Activated naive CD8-positive, alpha-beta T cell treated with anti-CD3 and anti-CD28 coated beads for 36 hours (primary cell): ENCODE results near the gene LRRC30. TPM values are rescaled to one million over a fixed set of nuclear protein-coding genes. Genes with fewer than 3 reads are reported as not detected.
"Not testable (repeated sequence)": the region's sequence is repeated elsewhere in the genome, so short reads cannot be mapped to it uniquely, and the experiment has no call there.

Source experiments
- DNase-seq: peaks from one replicate; pipeline ENCODE4 v3.0.0; 2021
- H3K27ac Mint-ChIP-seq: one replicate; pipeline ENCODE4 v1.8.0; 2022; ENCODE audit warnings: mild to moderate bottlenecking, moderate library complexity, mixed read lengths
- H3K27me3 Mint-ChIP-seq: one replicate; pipeline ENCODE4 v1.8.0; 2022; ENCODE audit warnings: mild to moderate bottlenecking, mixed read lengths
- H3K36me3 Mint-ChIP-seq: one replicate; pipeline ENCODE4 v1.8.0; 2021; ENCODE audit warnings: mild to moderate bottlenecking, mixed read lengths
- H3K4me1 Mint-ChIP-seq: one replicate; pipeline ENCODE4 v1.8.0; 2021; ENCODE audit warnings: mixed read lengths
- H3K4me3 Mint-ChIP-seq: one replicate; pipeline ENCODE4 v1.8.0; 2022; ENCODE audit warnings: mild to moderate bottlenecking, moderate library complexity, mixed read lengths
- H3K9me3 Mint-ChIP-seq: one replicate; pipeline ENCODE4 v1.8.0; 2022; ENCODE audit warnings: mixed read lengths
- total RNA-seq, 2 experiments: library from RNA; stranded (reverse); gene quantifications; one replicate each; pipeline ENCODE4 v1.2.3, GENCODE V29; 2021

LRRC30 gene
- not detected for total RNA-seq

DNA sequence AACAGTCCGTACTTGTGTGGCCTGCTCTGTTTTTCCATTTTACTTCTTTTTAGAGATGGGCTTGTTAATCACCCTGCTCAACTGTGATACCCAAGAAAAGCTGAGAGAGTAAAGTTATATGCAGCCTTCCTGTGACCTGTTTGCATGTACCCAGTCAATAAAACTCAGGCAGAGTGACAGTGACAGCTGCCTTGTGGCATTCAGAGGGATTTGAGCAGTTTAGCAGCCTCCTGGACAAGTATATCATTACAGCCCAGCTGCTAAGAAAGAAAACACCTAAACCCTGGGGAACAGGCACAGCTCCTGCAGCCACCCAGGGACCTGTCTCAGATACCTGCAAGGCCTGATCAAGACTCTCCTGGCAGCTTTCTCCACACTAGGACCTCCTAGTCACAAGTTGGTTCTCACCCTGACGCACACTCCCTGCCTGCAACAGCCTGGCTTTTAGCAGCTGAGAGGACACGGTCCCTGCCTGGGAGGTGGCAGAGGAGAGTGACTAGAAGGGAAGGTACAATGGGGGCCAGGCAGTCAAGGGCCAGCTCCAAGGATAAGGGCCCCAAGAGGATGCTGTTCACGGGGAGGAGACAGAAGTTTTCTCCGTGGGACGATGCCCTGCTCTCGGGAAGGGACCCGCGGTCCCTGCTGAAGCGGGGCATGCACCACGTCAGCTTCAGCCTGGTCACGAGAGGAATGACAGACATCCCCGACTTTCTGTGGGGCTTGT is at the start of gene LRRC30:
LRRC30 (plus strand) TSS at position 464 of the 724 bp plus-strand sequence; CDS start at position 514, 50 bp downstream.
- no peaks in the 10 kb centered on the region for H3K9me3 Mint-ChIP-seq
- no peak within 1 kb of the TSS for H3K27ac Mint-ChIP-seq
- no peak within 1 kb of the TSS for H3K4me3 Mint-ChIP-seq
- no peaks in the 10 kb centered on the region for H3K36me3 Mint-ChIP-seq
- no peaks in the 10 kb centered on the region for H3K4me1 Mint-ChIP-seq
- DNase-seq, result no peak
- H3K27me3 Mint-ChIP-seq, result no peaks in the 10 kb centered on the region

GRCh38 chr18:7185701-7186100 is 45.2 kb upstream of the LRRC30 start:
- DNase-seq, result no peak
- H3K36me3 Mint-ChIP-seq, result no peaks in the 10 kb centered on the region
- no peaks in the 10 kb centered on the region for H3K27me3 Mint-ChIP-seq
- H3K4me3 Mint-ChIP-seq, result no peak overlapping the region
- no peaks in the 10 kb centered on the region for H3K4me1 Mint-ChIP-seq
- peaks cover 12% of the 10 kb centered on the region for H3K9me3 Mint-ChIP-seq
- H3K27ac Mint-ChIP-seq, result no peak overlapping the region

DNA sequence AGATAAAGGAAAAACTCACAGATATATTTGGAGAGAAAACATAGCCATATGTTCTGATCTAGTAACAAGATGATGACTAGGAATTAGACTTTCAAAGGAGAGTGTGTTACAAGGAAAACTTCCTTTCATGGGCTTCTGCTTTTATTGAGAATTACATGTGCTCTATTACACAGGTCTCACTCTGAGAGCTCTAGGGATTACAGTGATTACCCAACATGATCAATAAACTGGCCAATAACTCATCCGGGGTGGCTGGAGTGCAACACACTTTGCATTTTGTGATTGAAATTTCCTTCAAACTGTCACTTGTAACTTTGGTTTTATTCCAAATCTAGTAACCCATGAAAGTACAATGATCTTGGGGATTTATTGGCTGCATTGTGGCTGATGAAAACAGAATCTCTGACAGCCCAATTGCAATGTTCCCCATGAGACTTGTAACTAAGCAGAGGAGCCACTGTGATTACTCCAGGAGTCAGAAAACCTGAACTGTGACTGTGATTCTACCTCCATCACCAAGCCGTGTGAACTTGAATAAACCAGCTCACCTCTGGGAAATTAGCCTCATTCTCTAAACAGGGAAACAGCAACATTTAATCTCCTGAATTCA is 40.2 kb upstream of the LRRC30 start:
- Mint-ChIP-seq H3K9me3 (peaks cover 5% of the 10 kb centered on the region), H3K27ac (no peak overlapping the region), H3K4me1 (no peaks in the 10 kb centered on the region), H3K4me3 (no peak overlapping the region), H3K27me3 (no peaks in the 10 kb centered on the region), H3K36me3 (no peaks in the 10 kb centered on the region)
- DNase-seq, result no peak

GRCh38 chr18:7191736-7192135 is 39.2 kb upstream of the LRRC30 start:
- no peak overlapping the region for H3K4me3 Mint-ChIP-seq
- DNase-seq, result no peak
- H3K4me1 Mint-ChIP-seq, result no peaks in the 10 kb centered on the region
- no peaks in the 10 kb centered on the region for H3K9me3 Mint-ChIP-seq
- H3K27ac Mint-ChIP-seq, result no peak overlapping the region
- no peaks in the 10 kb centered on the region for H3K36me3 Mint-ChIP-seq
- H3K27me3 Mint-ChIP-seq, result no peaks in the 10 kb centered on the region

- Mint-ChIP-seq H3K27me3 (no peaks in the 10 kb centered on the region), H3K4me1 (no peaks in the 10 kb centered on the region), H3K4me3 (no peak overlapping the region), H3K9me3 (no peaks in the 10 kb centered on the region), H3K27ac (no peak overlapping the region), H3K36me3 (no peaks in the 10 kb centered on the region)
- DNase-seq, result no peak
Measured at GRCh38 chr18:7195266-7195665, 35.6 kb upstream of the LRRC30 start.

GRCh38 chr18:7196421-7196820 is 34.5 kb upstream of the LRRC30 start:
- no peak overlapping the region for H3K4me3 Mint-ChIP-seq
- H3K27me3 Mint-ChIP-seq, result no peaks in the 10 kb centered on the region
- H3K36me3 Mint-ChIP-seq, result no peaks in the 10 kb centered on the region
- H3K4me1 Mint-ChIP-seq, result no peaks in the 10 kb centered on the region
- H3K27ac Mint-ChIP-seq, result no peak overlapping the region
- DNase-seq, result no peak
- H3K9me3 Mint-ChIP-seq, result peaks cover 3% of the 10 kb centered on the region

DNA sequence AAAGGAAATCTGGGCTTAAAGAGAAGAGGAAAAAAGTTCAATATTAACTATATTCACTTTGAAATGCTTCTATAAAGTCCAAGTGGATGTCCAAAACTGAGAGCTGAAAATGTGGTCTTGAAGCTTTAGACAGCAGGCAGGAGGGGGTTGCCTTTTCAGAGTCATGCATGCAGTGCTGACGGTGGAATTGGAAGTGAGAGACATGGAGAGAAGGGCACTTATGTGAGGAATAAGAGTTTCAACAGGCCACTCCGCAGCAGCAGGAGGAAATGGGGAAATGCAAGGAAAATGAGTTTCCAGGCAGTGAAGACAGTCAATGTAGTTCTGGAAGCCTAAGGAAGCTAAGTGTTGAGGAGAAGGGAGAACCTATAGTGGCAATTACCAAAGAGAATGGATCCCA is 33.0 kb upstream of the LRRC30 start:
- H3K4me3 Mint-ChIP-seq, result no peak overlapping the region
- H3K4me1 Mint-ChIP-seq, result no peaks in the 10 kb centered on the region
- no peaks in the 10 kb centered on the region for H3K27me3 Mint-ChIP-seq
- peaks cover 3% of the 10 kb centered on the region for H3K9me3 Mint-ChIP-seq
- H3K27ac Mint-ChIP-seq, result no peak overlapping the region
- DNase-seq, result no peak
- H3K36me3 Mint-ChIP-seq, result no peaks in the 10 kb centered on the region

DNA sequence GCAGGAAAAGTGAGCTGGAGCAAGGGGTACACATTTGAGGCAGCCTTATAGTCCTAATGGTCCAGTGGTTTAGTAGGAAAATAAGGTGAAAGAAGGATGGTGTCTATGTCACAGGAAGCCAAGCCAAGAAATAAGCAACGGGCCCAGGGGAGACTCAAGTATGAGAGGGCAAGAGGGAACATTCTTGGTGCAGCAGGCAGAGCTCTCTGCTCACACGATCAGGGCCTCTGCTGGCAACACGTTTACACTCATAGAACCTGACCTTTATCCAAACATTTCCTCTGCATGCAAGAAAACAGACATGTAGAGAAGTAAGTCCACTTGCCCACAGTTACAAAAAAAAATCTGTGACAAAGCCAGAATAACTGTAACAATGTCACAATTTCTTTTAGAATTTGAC is 32.6 kb upstream of the LRRC30 start:
- Mint-ChIP-seq H3K9me3 (peaks cover 3% of the 10 kb centered on the region), H3K27ac (no peak overlapping the region), H3K36me3 (no peaks in the 10 kb centered on the region), H3K4me3 (no peak overlapping the region), H3K27me3 (no peaks in the 10 kb centered on the region), H3K4me1 (no peaks in the 10 kb centered on the region)
- DNase-seq, result no peak

GRCh38 chr18:7201096-7201495 is 29.8 kb upstream of the LRRC30 start:
- H3K36me3 Mint-ChIP-seq, result no peaks in the 10 kb centered on the region

GRCh38 chr18:7202169-7202568 is 28.7 kb upstream of the LRRC30 start:
- Mint-ChIP-seq H3K27ac (no peak overlapping the region), H3K9me3 (peaks cover 3% of the 10 kb centered on the region), H3K4me1 (no peaks in the 10 kb centered on the region), H3K36me3 (no peaks in the 10 kb centered on the region), H3K4me3 (no peak overlapping the region), H3K27me3 (no peaks in the 10 kb centered on the region)
- DNase-seq, result no peak

More at GRCh38 chr18:7201096-7201495, 29.8 kb upstream of the LRRC30 start:
- DNase-seq, result no peak
- Mint-ChIP-seq H3K4me3 (no peak overlapping the region), H3K9me3 (peaks cover 3% of the 10 kb centered on the region), H3K27me3 (no peaks in the 10 kb centered on the region), H3K27ac (no peak overlapping the region), H3K4me1 (no peaks in the 10 kb centered on the region)

- H3K4me3 Mint-ChIP-seq, H3K27me3 Mint-ChIP-seq, DNase-seq, H3K9me3 Mint-ChIP-seq, H3K27ac Mint-ChIP-seq, H3K4me1 Mint-ChIP-seq, H3K36me3 Mint-ChIP-seq: not testable (repeated sequence)
Measured at GRCh38 chr18:7203601-7204000, 27.3 kb upstream of the LRRC30 start.

GRCh38 chr18:7205346-7205745 is 25.5 kb upstream of the LRRC30 start:
- H3K27me3 Mint-ChIP-seq, result no peaks in the 10 kb centered on the region
- no peaks in the 10 kb centered on the region for H3K36me3 Mint-ChIP-seq
- H3K27ac Mint-ChIP-seq, result no peak overlapping the region
- H3K9me3 Mint-ChIP-seq, result peaks cover 2% of the 10 kb centered on the region
- no peak overlapping the region for H3K4me3 Mint-ChIP-seq
- H3K4me1 Mint-ChIP-seq, result no peaks in the 10 kb centered on the region
- no peak for DNase-seq

DNA sequence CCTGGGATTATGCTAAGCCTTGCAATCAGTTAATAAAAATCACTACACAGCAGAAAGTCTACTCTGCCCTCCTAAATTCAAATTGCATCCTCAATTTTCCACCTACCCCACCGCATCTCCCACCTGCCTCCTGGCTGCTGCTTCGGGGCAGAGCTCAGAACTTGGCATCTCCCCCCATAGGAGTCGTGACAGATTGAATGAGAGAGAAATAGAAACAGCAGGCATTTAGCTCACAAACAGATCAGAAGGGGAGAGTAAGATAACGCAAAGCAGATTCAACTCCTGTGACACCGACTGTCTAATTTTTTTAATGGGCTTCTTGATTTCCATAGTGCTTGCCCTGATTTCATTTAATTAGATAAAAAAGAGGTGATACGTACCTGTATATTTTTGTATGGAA is 24.7 kb upstream of the LRRC30 start:
- H3K36me3 Mint-ChIP-seq, result no peaks in the 10 kb centered on the region
- H3K4me3 Mint-ChIP-seq, result no peak overlapping the region
- H3K27me3 Mint-ChIP-seq, result no peaks in the 10 kb centered on the region
- no peak for DNase-seq
- no peaks in the 10 kb centered on the region for H3K4me1 Mint-ChIP-seq
- no peak overlapping the region for H3K27ac Mint-ChIP-seq
- no peaks in the 10 kb centered on the region for H3K9me3 Mint-ChIP-seq

DNA sequence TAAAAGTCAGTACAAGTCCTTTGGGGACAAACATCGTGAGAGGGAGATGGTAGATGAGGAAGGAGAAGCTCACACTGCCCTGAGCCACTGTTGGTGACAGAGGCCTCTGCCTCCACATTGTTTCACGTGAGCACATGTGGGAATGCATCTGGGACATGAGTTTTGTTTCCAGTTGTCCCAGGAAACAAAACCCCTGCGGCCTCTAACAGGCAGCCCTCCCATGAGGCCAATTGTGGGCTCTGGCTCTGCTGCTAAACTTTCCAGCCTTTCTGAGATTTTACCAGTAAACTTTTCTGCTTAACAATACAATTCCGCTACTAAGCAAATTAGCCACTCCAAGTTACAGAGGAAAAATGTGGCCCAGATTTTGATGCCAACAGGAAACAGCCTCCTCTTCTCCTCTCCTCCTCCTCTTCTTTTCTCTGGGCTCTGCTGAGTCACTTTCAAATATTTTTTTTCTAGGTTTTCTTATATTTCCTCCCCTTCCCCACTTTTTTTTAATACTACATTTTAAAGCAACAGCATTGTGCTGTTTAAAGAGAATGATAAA is 23.4 kb upstream of the LRRC30 start:
- Mint-ChIP-seq H3K36me3 (no peaks in the 10 kb centered on the region), H3K4me1 (no peaks in the 10 kb centered on the region), H3K9me3 (no peaks in the 10 kb centered on the region), H3K27me3 (no peaks in the 10 kb centered on the region), H3K4me3 (no peak overlapping the region), H3K27ac (no peak overlapping the region)
- DNase-seq, result no peak

- Mint-ChIP-seq H3K36me3 (no peaks in the 10 kb centered on the region), H3K4me3 (no peak overlapping the region), H3K4me1 (no peaks in the 10 kb centered on the region), H3K9me3 (no peaks in the 10 kb centered on the region), H3K27ac (no peak overlapping the region), H3K27me3 (no peaks in the 10 kb centered on the region)
- no peak for DNase-seq
Measured at GRCh38 chr18:7221424-7222155, 9.3 kb upstream of the LRRC30 start.
